Neural progenitor cell (in vitro differentiated cells): ENCODE measurements around the gene CBY2. TPM values are rescaled to one million over a fixed set of nuclear protein-coding genes. Genes with fewer than 3 reads are reported as not detected.

Experiments used
- DNase-seq: peaks from one replicate; pipeline ENCODE4 v3.0.0-alpha.2; 2016; ENCODE audit warnings: low spot score
- H2AFZ ChIP-seq: fragments of 200-600 bp; sonication (generic); replicated peaks from 2 replicates; pipeline ENCODE4 v1.6.1; 2016; ENCODE audit warnings: antibody characterized with exemption
- H3F3A ChIP-seq: fragments of 200-600 bp; sonication (generic); 2 replicates; pipeline ENCODE4 v1.6.1; 2016; ENCODE audit warnings: antibody characterized with exemption, low read depth
- H3K27ac ChIP-seq: fragments of 200-600 bp; sonication (generic); 2 replicates; pipeline ENCODE4 v1.5.1; 2016; ENCODE audit warnings: mild to moderate bottlenecking
- H3K27me3 ChIP-seq: fragments of 200-600 bp; sonication (generic); 2 replicates; pipeline ENCODE4 v1.6.1; 2016; ENCODE audit warnings: mild to moderate bottlenecking, moderate library complexity
- H3K36me3 ChIP-seq: fragments of 200-600 bp; sonication (generic); 2 replicates; pipeline ENCODE4 v1.5.1; 2016
- H3K4me1 ChIP-seq: fragments of 200-600 bp; sonication (generic); 2 replicates; pipeline ENCODE4 v1.6.1; 2016; ENCODE audit warnings: mixed run types
- H3K4me2 ChIP-seq: fragments of 200-600 bp; sonication (generic); 2 replicates; pipeline ENCODE4 v1.6.1; 2016
- H3K4me3 ChIP-seq: fragments of 200-600 bp; sonication (generic); 2 replicates; pipeline ENCODE4 v1.5.1; 2016
- H3K79me2 ChIP-seq: fragments of 200-600 bp; sonication (generic); 2 replicates; pipeline ENCODE4 v1.6.1; 2016; ENCODE audit warnings: low read depth
- H3K9ac ChIP-seq: fragments of 200-600 bp; sonication (generic); 2 replicates; pipeline ENCODE4 v1.6.1; 2016
- H3K9me3 ChIP-seq: fragments of 200-600 bp; sonication (generic); 2 replicates; pipeline ENCODE4 v1.5.1; 2016; ENCODE audit warnings: low read depth
- H4K20me1 ChIP-seq: fragments of 200-600 bp; sonication (generic); 2 replicates; pipeline ENCODE4 v1.6.1; 2016; ENCODE audit warnings: low read depth
- H3K27ac Mint-ChIP-seq: 3 replicates; pipeline ENCODE4 v1.8.0; 2021; ENCODE audit warnings: mixed read lengths
- H3K27me3 Mint-ChIP-seq: 2 replicates; pipeline ENCODE4 v1.8.0; 2022; ENCODE audit warnings: low read depth, mild to moderate bottlenecking, inconsistent platforms, moderate library complexity, mixed read lengths; ENCODE audit not compliant: insufficient read depth
- H3K36me3 Mint-ChIP-seq: 3 replicates; pipeline ENCODE4 v1.8.0; 2021; ENCODE audit warnings: mixed read lengths
- H3K4me1 Mint-ChIP-seq: 3 replicates; pipeline ENCODE4 v1.8.0; 2021; ENCODE audit warnings: mixed read lengths
- H3K4me3 Mint-ChIP-seq: 3 replicates; pipeline ENCODE4 v1.8.0; 2021; ENCODE audit warnings: mild to moderate bottlenecking, moderate library complexity, mixed read lengths
- H3K9me3 Mint-ChIP-seq: 3 replicates; pipeline ENCODE4 v1.8.0; 2020; ENCODE audit warnings: mixed read lengths
- EZH2 ChIP-seq: fragments of 200-600 bp; sonication (generic); IDR thresholded peaks from 2 replicates; pipeline ENCODE4 v1.6.1; 2017; ENCODE audit warnings: antibody characterized with exemption, mild to moderate bottlenecking, moderate library complexity
- EZH2phosphoT487 ChIP-seq: fragments of 200-600 bp; sonication (generic); IDR thresholded peaks from 2 replicates; pipeline ENCODE4 v1.6.1; 2017; ENCODE audit warnings: antibody characterized with exemption
- total RNA-seq: library from RNA; depleted of rRNA; stranded (reverse); fragments of >200 nt; gene quantifications from 2 replicates; pipeline ENCODE4 v1.2.3, GENCODE V29; 2015; ENCODE audit warnings: low replicate concordance
- TF ChIP-seq, protein P1 (sequence below): fragments of 200-600 bp; sonication (generic); IDR thresholded peaks from 2 replicates; pipeline ENCODE4 v1.5.1; 2017; ENCODE audit warnings: antibody characterized with exemption, mild to moderate bottlenecking

The CBY2 gene
- total RNA-seq, 1 donor from 2014 or later: not detected

DNA sequence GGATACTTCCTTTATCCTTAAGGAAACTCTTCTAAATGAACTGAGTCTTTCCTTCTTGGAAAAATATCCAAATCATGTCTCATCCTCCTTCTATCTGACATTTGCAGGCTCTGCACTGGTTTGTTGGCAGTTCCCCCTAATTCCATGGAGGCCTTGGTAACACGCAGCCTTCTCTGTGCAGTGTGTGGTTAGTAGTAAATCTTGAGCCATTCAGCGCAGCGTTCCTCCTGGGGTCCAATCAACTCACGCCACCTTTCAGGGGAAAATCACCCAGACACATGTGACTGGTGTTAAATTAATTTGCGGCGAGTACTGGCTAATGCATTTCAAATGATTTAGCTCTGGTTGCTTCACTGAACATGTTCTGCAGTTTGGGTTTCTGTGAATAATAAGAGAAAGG lies 21.0 kb upstream of the CBY2 start:
- TF ChIP-seq, protein P1, sequence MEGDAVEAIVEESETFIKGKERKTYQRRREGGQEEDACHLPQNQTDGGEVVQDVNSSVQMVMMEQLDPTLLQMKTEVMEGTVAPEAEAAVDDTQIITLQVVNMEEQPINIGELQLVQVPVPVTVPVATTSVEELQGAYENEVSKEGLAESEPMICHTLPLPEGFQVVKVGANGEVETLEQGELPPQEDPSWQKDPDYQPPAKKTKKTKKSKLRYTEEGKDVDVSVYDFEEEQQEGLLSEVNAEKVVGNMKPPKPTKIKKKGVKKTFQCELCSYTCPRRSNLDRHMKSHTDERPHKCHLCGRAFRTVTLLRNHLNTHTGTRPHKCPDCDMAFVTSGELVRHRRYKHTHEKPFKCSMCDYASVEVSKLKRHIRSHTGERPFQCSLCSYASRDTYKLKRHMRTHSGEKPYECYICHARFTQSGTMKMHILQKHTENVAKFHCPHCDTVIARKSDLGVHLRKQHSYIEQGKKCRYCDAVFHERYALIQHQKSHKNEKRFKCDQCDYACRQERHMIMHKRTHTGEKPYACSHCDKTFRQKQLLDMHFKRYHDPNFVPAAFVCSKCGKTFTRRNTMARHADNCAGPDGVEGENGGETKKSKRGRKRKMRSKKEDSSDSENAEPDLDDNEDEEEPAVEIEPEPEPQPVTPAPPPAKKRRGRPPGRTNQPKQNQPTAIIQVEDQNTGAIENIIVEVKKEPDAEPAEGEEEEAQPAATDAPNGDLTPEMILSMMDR: no peak
- TF ChIP-seq EZH2phosphoT487 (no peak), EZH2 (no peak)
- DNase-seq: no peak
- Histone ChIP-seq H3K4me3 (no peak overlapping the region), H3K4me2 (no peak overlapping the region), H3K9me3 (no peaks in the 10 kb centered on the region), H3K4me1 (peaks cover 13% of the 10 kb centered on the region), H3K36me3 (no peaks in the 10 kb centered on the region), H3F3A (no peaks in the 10 kb centered on the region), H4K20me1 (no peaks in the 10 kb centered on the region), H2AFZ (no peak overlapping the region), H3K27ac (no peak overlapping the region), H3K27me3 (peaks cover 4% of the 10 kb centered on the region), H3K79me2 (no peaks in the 10 kb centered on the region), H3K9ac (no peak overlapping the region)
- Mint-ChIP-seq H3K36me3 (peaks cover 2% of the 10 kb centered on the region), H3K27me3 (peaks cover 2% of the 10 kb centered on the region), H3K4me1 (peaks cover 33% of the 10 kb centered on the region), H3K4me3 (no peak overlapping the region), H3K9me3 (peaks cover 4% of the 10 kb centered on the region), H3K27ac (no peak overlapping the region)

DNA sequence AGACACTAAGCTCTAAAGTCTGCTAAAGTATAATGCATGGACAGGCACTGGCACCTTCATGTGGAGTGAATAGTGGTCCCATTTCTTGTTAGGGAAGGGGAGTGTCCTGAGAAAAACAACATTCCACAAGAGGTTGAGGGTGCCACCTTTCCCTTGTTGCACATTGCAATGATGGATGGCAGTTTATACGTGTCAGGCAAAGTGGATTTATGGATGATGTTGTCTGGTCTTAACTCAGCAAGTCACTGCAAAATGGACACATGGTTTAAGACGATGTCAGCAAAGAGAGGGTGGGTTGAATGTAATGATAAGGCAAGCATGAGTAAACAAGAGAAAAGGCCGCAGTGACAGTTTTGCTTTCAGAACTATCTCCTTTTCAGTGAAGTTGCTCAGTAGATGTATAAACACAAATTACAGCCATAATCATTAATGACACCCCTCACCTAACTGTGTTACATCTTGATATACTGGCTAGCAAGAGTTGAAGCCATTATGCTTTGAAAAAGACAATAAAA lies 19.6 kb upstream of the CBY2 start:
- Histone ChIP-seq H3K27ac (no peak overlapping the region), H3K4me2 (no peak overlapping the region), H2AFZ (no peak overlapping the region), H3K27me3 (peaks cover under 1% of the 10 kb centered on the region), H3K79me2 (no peaks in the 10 kb centered on the region), H3K36me3 (no peaks in the 10 kb centered on the region), H4K20me1 (no peaks in the 10 kb centered on the region), H3K9me3 (no peaks in the 10 kb centered on the region), H3K4me1 (peaks cover 13% of the 10 kb centered on the region), H3K9ac (no peak overlapping the region), H3F3A (no peaks in the 10 kb centered on the region), H3K4me3 (no peak overlapping the region)
- H3K4me3 Mint-ChIP-seq: no peak overlapping the region
- peaks cover 2% of the 10 kb centered on the region for H3K27me3 Mint-ChIP-seq
- DNase-seq: no peak
- no peaks in the 10 kb centered on the region for H3K36me3 Mint-ChIP-seq
- TF ChIP-seq EZH2phosphoT487 (no peak), EZH2 (no peak)
- TF ChIP-seq, protein P1: no peak
- peaks cover 23% of the 10 kb centered on the region for H3K4me1 Mint-ChIP-seq
- H3K27ac Mint-ChIP-seq: no peak overlapping the region
- H3K9me3 Mint-ChIP-seq: peaks cover 4% of the 10 kb centered on the region

DNA sequence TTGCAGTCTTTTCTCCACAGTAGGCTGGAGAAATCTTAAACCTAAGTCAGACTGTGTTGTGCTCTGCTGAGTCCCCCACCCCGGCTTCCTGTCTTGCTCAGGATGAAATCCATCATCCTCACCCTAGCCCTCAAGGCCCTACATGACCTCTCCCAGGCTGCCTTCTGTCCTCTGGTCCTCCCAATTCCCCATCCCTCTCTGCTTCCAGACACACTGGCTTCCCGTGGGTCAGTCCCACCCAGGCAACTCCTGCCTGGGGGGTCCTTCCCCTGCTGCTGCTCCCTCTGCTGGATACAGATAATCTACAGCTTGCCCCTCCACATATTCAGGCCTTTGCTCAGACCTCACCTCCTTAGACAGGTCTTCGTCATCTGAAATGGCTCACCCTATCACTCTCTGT lies 18.4 kb upstream of the CBY2 start:
- peaks cover 12% of the 10 kb centered on the region for H3K4me1 Mint-ChIP-seq
- peaks cover 2% of the 10 kb centered on the region for H3K27me3 Mint-ChIP-seq
- no peak overlapping the region for H3K27ac Mint-ChIP-seq
- Histone ChIP-seq H3K79me2 (no peaks in the 10 kb centered on the region), H3K9me3 (no peaks in the 10 kb centered on the region), H3F3A (no peaks in the 10 kb centered on the region), H3K4me1 (peaks cover 5% of the 10 kb centered on the region), H3K36me3 (no peaks in the 10 kb centered on the region), H3K4me3 (no peak overlapping the region), H4K20me1 (no peaks in the 10 kb centered on the region), H3K27me3 (no peaks in the 10 kb centered on the region), H3K4me2 (no peak overlapping the region), H3K27ac (no peak overlapping the region), H3K9ac (no peak overlapping the region), H2AFZ (no peak overlapping the region)
- H3K9me3 Mint-ChIP-seq: peaks cover 4% of the 10 kb centered on the region
- H3K4me3 Mint-ChIP-seq: no peak overlapping the region
- no peaks in the 10 kb centered on the region for H3K36me3 Mint-ChIP-seq
- TF ChIP-seq, protein P1: peak; percentile 42
- TF ChIP-seq EZH2 (no peak), EZH2phosphoT487 (no peak)
- DNase-seq: peak; percentile 28
